Measurements from ENCODE around the gene KCTD2. TPM values are rescaled to one million over a fixed set of nuclear protein-coding genes. Genes with fewer than 3 reads are reported as not detected.

Gene KCTD2
- total and polyA plus RNA-seq, 9 of the 15 experiments (the other 6 are each of a cell fraction or from before 2014, with no cell fraction given), result 1.7 to 32.9 (median 15.8) TPM

DNA sequence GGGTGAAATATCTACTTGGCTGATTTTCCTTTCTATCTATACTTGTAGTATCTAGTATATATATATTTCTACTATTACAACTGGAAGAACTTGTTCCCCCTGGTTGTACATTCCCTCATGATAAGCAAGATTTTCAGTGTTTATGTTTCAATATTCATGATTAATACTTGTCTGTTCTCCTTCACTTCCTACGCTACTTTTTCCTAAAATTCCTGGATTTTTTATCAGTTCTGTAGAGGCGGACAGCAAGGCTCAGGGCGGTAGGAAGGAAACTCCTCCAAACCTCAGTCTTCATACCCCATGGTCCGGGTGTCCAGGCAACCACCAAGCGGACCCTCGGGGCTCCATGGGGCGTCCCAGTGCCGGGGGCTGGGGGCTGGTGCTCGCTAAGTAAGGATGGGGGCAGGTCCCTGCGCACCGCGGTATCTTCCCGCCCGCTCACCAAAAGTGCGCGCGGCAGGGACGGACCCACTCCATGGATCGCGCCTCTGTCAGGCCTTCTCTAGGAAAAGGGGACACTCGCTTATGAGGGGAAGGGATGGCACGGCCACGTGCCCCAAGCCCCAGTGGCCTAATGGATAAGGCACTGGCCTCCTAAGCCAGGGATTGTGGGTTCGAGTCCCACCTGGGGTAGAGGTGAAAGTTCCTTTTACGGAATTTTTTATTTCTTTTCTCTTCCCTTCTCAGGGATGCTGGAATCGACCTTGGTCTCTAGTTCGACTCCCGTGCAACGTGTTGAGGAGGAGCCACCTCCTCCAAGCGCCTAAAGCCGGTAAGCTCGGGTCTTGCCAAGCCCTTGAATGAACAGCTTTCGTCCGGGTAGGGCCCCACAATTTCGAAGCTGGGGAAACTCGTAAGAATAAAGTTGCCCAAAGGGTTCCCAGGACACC, 13.4 kb upstream of the KCTD2 start (continued):
- TF ChIP-seq, protein P1, sequence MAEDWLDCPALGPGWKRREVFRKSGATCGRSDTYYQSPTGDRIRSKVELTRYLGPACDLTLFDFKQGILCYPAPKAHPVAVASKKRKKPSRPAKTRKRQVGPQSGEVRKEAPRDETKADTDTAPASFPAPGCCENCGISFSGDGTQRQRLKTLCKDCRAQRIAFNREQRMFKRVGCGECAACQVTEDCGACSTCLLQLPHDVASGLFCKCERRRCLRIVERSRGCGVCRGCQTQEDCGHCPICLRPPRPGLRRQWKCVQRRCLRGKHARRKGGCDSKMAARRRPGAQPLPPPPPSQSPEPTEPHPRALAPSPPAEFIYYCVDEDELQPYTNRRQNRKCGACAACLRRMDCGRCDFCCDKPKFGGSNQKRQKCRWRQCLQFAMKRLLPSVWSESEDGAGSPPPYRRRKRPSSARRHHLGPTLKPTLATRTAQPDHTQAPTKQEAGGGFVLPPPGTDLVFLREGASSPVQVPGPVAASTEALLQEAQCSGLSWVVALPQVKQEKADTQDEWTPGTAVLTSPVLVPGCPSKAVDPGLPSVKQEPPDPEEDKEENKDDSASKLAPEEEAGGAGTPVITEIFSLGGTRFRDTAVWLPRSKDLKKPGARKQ (CRISPR knock-in tag; IDR thresholded peaks at IDR 0.05), result no peak
- TF ChIP-seq NRF1 (conservative IDR thresholded peaks at IDR 0.05 in 1 of 2, IDR thresholded peaks at IDR 0.05 in 1 of 2) (peak; percentile 77 to 81), POLR3A (IDR thresholded peaks at IDR 0.05; ENCODE audit: borderline replicate concordance, extremely low read depth, insufficient read depth, insufficient read length) (peak; percentile 82), BRD4 (IDR thresholded peaks at IDR 0.05) (peak; percentile 89; the same call in 1 of the 2 replicates), NR4A1 (CRISPR knock-in tag; IDR thresholded peaks at IDR 0.05) (no peak), NR4A1 (tag; IDR thresholded peaks at IDR 0.05) (no peak), MCM5 (IDR thresholded peaks at IDR 0.05; ENCODE audit: low read depth) (no peak), JUNB (CRISPR knock-in tag; conservative IDR thresholded peaks at IDR 0.05) (no peak), SMARCA4 (IDR thresholded peaks at IDR 0.05) (no peak), RBM39 (optimal IDR thresholded peaks at IDR 0.05; ENCODE audit: low read depth, low read length) (peak; percentile 38), LCOR (CRISPR knock-in tag; IDR thresholded peaks at IDR 0.05) (no peak)
- TF ChIP-seq, protein P2, sequence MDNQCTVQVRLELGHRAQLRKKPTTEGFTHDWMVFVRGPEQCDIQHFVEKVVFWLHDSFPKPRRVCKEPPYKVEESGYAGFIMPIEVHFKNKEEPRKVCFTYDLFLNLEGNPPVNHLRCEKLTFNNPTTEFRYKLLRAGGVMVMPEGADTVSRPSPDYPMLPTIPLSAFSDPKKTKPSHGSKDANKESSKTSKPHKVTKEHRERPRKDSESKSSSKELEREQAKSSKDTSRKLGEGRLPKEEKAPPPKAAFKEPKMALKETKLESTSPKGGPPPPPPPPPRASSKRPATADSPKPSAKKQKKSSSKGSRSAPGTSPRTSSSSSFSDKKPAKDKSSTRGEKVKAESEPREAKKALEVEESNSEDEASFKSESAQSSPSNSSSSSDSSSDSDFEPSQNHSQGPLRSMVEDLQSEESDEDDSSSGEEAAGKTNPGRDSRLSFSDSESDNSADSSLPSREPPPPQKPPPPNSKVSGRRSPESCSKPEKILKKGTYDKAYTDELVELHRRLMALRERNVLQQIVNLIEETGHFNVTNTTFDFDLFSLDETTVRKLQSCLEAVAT (IDR thresholded peaks at IDR 0.05), result no peak
- TF ChIP-seq, protein P3, sequence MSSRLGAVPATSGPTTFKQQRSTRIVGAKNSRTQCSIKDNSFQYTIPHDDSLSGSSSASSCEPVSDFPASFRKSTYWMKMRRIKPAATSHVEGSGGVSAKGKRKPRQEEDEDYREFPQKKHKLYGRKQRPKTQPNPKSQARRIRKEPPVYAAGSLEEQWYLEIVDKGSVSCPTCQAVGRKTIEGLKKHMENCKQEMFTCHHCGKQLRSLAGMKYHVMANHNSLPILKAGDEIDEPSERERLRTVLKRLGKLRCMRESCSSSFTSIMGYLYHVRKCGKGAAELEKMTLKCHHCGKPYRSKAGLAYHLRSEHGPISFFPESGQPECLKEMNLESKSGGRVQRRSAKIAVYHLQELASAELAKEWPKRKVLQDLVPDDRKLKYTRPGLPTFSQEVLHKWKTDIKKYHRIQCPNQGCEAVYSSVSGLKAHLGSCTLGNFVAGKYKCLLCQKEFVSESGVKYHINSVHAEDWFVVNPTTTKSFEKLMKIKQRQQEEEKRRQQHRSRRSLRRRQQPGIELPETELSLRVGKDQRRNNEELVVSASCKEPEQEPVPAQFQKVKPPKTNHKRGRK (tag; IDR thresholded peaks at IDR 0.05), result no peak
- TF ChIP-seq, protein P4, sequence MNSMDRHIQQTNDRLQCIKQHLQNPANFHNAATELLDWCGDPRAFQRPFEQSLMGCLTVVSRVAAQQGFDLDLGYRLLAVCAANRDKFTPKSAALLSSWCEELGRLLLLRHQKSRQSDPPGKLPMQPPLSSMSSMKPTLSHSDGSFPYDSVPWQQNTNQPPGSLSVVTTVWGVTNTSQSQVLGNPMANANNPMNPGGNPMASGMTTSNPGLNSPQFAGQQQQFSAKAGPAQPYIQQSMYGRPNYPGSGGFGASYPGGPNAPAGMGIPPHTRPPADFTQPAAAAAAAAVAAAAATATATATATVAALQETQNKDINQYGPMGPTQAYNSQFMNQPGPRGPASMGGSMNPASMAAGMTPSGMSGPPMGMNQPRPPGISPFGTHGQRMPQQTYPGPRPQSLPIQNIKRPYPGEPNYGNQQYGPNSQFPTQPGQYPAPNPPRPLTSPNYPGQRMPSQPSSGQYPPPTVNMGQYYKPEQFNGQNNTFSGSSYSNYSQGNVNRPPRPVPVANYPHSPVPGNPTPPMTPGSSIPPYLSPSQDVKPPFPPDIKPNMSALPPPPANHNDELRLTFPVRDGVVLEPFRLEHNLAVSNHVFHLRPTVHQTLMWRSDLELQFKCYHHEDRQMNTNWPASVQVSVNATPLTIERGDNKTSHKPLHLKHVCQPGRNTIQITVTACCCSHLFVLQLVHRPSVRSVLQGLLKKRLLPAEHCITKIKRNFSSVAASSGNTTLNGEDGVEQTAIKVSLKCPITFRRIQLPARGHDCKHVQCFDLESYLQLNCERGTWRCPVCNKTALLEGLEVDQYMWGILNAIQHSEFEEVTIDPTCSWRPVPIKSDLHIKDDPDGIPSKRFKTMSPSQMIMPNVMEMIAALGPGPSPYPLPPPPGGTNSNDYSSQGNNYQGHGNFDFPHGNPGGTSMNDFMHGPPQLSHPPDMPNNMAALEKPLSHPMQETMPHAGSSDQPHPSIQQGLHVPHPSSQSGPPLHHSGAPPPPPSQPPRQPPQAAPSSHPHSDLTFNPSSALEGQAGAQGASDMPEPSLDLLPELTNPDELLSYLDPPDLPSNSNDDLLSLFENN (IDR thresholded peaks at IDR 0.05; ENCODE audit: low read depth in 2 of 2, low read length in 2 of 2), result no peak
- TF ChIP-seq, protein P5, sequence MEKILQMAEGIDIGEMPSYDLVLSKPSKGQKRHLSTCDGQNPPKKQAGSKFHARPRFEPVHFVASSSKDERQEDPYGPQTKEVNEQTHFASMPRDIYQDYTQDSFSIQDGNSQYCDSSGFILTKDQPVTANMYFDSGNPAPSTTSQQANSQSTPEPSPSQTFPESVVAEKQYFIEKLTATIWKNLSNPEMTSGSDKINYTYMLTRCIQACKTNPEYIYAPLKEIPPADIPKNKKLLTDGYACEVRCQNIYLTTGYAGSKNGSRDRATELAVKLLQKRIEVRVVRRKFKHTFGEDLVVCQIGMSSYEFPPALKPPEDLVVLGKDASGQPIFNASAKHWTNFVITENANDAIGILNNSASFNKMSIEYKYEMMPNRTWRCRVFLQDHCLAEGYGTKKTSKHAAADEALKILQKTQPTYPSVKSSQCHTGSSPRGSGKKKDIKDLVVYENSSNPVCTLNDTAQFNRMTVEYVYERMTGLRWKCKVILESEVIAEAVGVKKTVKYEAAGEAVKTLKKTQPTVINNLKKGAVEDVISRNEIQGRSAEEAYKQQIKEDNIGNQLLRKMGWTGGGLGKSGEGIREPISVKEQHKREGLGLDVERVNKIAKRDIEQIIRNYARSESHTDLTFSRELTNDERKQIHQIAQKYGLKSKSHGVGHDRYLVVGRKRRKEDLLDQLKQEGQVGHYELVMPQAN (IDR thresholded peaks at IDR 0.05; ENCODE audit: borderline replicate concordance), result no peak
- TF ChIP-seq, protein P6, sequence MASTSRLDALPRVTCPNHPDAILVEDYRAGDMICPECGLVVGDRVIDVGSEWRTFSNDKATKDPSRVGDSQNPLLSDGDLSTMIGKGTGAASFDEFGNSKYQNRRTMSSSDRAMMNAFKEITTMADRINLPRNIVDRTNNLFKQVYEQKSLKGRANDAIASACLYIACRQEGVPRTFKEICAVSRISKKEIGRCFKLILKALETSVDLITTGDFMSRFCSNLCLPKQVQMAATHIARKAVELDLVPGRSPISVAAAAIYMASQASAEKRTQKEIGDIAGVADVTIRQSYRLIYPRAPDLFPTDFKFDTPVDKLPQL (IDR thresholded peaks at IDR 0.05; ENCODE audit: extremely low read depth, insufficient read length), result no peak
